Measurements from ENCODE around the gene ZNF862. TPM values are rescaled to one million over a fixed set of nuclear protein-coding genes. Genes with fewer than 3 reads are reported as not detected.

ZNF862 gene
- total and polyA plus RNA-seq, 2 of the 13 experiments (the other 11 are each of a cell fraction or from before 2014, with no cell fraction given), result 0.89 to 2.0 TPM

DNA sequence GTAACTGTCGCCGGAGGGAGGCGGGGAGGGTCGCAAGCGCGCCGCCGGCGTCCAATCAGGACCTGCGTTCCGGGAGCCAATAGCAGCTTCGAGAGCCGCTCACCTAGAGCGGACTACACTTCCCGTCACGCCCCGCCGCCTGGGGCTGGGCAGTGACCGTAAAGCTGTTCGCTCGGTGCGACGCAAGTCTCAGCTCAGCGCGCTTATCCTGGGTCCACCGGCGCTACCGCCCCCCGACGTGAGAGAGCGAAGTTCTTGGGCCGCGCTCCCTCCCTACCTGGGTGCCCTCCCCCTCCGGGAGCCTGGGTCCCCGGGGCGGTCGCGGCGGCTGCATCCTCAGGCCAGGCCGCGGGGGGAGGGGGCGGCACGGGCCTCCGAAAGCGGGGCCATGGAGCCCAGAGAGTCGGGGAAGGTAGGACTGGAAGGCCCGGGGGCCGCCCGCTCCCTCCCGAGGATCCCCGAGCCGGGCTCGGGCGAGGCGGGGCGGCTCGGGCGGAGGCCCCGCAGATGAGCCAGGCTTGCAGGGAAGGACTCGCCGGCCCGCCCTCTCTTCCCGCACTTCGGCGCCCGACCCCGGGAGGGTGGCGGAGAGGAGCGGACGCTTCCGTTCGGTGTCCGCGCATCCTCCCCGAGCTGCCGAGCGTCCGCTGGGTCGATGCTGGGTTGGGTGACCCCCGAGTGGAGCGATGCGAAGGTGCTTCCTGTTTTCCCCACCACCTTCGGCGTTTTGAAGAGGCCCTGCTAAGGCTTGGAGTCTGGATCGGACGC lies at the start of gene ZNF862 (continued):
- TF ChIP-seq, protein P1, sequence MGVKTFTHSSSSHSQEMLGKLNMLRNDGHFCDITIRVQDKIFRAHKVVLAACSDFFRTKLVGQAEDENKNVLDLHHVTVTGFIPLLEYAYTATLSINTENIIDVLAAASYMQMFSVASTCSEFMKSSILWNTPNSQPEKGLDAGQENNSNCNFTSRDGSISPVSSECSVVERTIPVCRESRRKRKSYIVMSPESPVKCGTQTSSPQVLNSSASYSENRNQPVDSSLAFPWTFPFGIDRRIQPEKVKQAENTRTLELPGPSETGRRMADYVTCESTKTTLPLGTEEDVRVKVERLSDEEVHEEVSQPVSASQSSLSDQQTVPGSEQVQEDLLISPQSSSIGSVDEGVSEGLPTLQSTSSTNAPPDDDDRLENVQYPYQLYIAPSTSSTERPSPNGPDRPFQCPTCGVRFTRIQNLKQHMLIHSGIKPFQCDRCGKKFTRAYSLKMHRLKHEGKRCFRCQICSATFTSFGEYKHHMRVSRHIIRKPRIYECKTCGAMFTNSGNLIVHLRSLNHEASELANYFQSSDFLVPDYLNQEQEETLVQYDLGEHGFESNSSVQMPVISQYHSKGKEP (CRISPR knock-in tag; IDR thresholded peaks at IDR 0.05), result no peak
- TF ChIP-seq ZNF432 (CRISPR knock-in tag; IDR thresholded peaks at IDR 0.05; ENCODE audit: borderline replicate concordance), result no peak
- TF ChIP-seq, protein P2, sequence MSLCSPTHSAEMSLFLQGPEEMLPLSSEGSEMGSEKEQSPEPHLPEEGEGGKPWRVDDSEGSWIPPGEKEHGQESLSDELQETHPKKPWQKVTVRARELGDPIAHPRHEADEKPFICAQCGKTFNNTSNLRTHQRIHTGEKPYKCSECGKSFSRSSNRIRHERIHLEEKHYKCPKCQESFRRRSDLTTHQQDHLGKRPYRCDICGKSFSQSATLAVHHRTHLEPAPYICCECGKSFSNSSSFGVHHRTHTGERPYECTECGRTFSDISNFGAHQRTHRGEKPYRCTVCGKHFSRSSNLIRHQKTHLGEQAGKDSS (CRISPR knock-in tag; IDR thresholded peaks at IDR 0.05; ENCODE audit: borderline replicate concordance, low read depth), result peak; percentile 88; the same call in 1 of the 2 replicates
- no peak; the same call in 1 of the 2 replicates for TF ChIP-seq ZNF776 (CRISPR knock-in tag; IDR thresholded peaks at IDR 0.05)
- TF ChIP-seq HCFC1 (IDR thresholded peaks at IDR 0.05; ENCODE audit: low read depth, low read length), result peak; percentile 94
- TF ChIP-seq ZNF446 (CRISPR knock-in tag; IDR thresholded peaks at IDR 0.05), result no peak
- no peak; the same call in 1 of the 2 replicates for TF ChIP-seq ZNF292 (CRISPR knock-in tag; IDR thresholded peaks at IDR 0.05; ENCODE audit: borderline replicate concordance, low read depth)
- TF ChIP-seq SKI (IDR thresholded peaks at IDR 0.05; ENCODE audit: partially characterized antibody), result no peak
- TF ChIP-seq ZBTB7A (CRISPR knock-in tag; IDR thresholded peaks at IDR 0.05), result peak; percentile 71; the same call in 1 of the 2 replicates
- no peak for TF ChIP-seq NRL (CRISPR knock-in tag; IDR thresholded peaks at IDR 0.05; ENCODE audit: borderline replicate concordance)
- TF ChIP-seq PAWR (CRISPR knock-in tag; IDR thresholded peaks at IDR 0.05; ENCODE audit: borderline replicate concordance), result no peak
- TF ChIP-seq PRPF4 (IDR thresholded peaks at IDR 0.05; ENCODE audit: low read depth, low read length, poor library complexity, severe bottlenecking), result no peak
- TF ChIP-seq MZF1 (CRISPR knock-in tag; IDR thresholded peaks at IDR 0.05; ENCODE audit: borderline replicate concordance), result no peak
- TF ChIP-seq, protein P3, sequence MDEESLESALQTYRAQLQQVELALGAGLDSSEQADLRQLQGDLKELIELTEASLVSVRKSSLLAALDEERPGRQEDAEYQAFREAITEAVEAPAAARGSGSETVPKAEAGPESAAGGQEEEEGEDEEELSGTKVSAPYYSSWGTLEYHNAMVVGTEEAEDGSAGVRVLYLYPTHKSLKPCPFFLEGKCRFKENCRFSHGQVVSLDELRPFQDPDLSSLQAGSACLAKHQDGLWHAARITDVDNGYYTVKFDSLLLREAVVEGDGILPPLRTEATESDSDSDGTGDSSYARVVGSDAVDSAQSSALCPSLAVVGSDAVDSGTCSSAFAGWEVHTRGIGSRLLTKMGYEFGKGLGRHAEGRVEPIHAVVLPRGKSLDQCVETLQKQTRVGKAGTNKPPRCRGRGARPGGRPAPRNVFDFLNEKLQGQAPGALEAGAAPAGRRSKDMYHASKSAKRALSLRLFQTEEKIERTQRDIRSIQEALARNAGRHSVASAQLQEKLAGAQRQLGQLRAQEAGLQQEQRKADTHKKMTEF (CRISPR knock-in tag; IDR thresholded peaks at IDR 0.05), result peak; percentile 95
- peak; percentile 79 for TF ChIP-seq TFDP2 (CRISPR knock-in tag; IDR thresholded peaks at IDR 0.05)
- no peak for TF ChIP-seq ZNF512 (CRISPR knock-in tag; IDR thresholded peaks at IDR 0.05)
- TF ChIP-seq ZNF275 (CRISPR knock-in tag; IDR thresholded peaks at IDR 0.05; ENCODE audit: borderline replicate concordance), result no peak
- TF ChIP-seq MTERF4 (CRISPR knock-in tag; IDR thresholded peaks at IDR 0.05), result peak; percentile 98
- TF ChIP-seq CBX5 (CRISPR knock-in tag; IDR thresholded peaks at IDR 0.05; ENCODE audit: borderline replicate concordance), result peak; percentile 60; the same call in 1 of the 2 replicates
